NCI-H226 (cell line): ENCODE measurements around the gene TMUB1.

Source experiments
- DNase-seq: peaks from one replicate; pipeline ENCODE4 v3.0.0-alpha.2; 2015

The TMUB1 gene

GRCh38 chr7:151082141-151083070 is 887 bp downstream of the TMUB1 start:
- DNase-seq, result no peak

DNA sequence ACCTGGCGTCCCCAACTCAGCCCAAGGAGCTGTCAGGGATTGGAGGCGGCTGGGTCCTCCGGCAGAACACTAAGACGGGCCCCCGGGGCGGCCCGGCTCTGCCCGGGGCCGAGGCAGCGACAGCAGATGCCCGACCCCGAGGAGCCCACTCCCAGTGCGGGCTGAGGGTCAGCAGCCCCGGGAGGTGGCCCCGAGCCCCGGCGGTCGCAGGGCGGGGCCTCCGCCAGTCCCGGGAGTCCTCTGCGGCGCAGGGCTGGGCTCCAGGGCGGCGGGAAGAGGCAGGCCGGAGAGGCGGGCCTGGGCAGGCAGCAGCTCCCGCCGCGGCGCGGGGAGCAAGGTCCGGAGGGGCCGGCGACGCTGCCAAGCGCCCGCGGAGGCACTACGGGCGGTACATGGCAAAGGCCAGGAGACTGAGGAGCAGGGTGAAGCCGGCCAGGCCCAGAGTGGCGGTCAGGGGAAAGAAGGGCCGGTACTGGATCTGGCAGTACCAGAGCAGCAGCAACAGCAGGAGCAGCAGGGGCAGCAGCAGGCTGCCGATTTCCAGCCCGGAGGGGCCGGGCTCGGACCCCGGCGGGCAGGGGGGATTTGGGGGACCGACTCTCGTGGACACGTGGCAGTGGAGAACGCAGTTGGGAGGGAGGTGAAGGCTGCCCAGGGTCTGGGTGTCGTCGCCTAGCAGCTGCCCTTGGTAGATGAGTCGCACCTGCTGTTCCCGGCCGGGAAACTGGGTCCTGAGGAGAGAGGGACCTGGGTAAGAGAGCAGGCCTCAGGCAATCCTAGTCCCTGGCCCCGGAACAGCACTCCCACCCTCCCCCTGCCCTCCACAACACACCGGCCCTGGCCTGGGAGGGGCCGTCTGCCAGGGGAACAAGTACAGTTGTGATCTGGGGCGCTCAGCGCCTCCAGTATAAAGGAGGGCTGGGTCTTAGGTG is 1.9 kb downstream of the TMUB1 start:
- DNase-seq, result no peak

DNA sequence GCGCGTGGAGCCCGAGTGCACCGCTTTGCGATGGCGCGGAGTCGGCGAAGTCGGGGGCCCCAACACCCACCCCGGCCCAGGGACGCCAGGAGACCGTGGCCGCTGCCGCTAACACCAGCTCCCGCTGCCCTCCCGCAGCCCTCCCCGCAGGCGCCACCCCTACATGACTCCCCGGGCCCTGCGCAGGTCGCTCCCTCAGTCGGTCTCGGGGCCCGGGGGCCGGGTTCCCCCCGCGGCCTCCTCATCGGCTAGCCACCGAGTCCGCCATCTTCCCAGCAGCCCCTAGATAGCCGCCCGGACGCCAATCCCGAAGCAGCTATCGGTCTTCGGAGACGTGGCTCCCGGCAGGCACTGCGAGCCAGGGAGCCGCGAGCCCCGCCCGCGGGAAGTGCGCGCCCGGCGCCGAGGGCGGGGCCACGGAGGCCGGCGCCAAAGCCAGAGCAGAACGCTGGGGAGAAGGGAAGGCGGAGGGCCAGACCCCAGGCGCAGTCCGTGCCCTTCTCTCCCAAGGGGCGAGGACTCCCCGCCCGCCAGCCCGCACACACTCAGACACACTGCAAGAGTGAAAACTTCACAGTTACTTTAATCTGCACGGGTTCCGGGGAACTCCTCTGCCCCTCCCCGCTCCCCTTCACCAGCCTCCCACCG is 2.6 kb downstream of the TMUB1 start, which contains the start of gene FASTK:
Gene FASTK, minus strand, starts transcription at position 288 of the 648 bp plus-strand sequence. Its CDS starts 43 bp downstream, at position 245.
- peak; percentile 92 for DNase-seq

DNA sequence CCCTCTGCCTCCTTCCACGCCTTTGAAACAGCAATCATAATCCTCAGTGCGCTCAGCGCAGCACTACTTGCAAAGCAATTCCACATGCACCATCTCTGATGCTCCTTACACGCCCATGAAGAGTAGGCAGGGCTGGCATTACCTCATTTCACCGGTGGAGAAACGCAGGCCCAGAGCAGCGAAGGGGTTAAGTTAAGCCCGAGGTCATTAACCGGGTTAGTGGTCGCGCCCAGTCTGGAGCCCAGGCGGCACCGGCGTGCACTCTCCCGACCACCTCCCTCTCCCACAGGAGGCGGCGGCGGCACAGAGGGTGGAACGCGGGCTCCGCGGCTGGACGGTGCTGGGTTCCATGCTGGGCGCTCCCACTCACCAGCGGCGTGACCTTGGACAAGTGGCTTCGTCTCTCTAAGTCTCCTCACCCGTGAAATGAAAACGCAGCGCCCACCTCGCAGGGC is 3.2 kb downstream of the TMUB1 start:
- DNase-seq, result no peak

- DNase-seq, result no peak
Observed at GRCh38 chr7:151079199-151079910, 3.9 kb downstream of the TMUB1 start.

- DNase-seq, result no peak
Observed at GRCh38 chr7:151078233-151079040, 4.9 kb downstream of the TMUB1 start.

DNA sequence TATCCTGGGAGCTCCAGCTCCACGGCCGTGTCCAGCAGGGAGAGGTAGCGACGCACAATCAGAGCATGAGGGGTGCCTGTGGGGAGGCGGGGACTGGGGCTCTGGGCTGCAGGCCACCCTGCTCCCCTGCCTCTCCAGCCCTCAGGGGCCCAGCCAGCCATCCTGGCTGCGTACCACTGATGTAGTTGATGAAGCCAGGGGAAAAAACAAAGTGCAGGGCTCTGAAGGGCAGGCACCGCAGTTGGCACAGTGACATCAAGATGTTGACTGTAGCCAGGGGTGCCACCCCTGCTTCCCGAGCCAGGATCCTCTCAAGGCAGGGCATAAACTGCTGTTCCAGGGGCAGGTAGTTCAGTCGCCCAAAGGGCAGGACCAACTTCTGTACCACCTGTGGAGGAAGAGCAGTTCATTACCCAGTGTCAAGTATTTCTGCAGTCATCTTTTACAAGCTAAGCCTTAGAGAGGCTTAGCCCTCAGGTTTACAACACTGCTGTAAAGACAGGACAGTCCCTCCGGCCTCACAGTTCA is 5.5 kb downstream of the TMUB1 start:
- no peak for DNase-seq

- DNase-seq, result no peak
Observed at GRCh38 chr7:151076863-151077704, 6.2 kb downstream of the TMUB1 start.

DNA sequence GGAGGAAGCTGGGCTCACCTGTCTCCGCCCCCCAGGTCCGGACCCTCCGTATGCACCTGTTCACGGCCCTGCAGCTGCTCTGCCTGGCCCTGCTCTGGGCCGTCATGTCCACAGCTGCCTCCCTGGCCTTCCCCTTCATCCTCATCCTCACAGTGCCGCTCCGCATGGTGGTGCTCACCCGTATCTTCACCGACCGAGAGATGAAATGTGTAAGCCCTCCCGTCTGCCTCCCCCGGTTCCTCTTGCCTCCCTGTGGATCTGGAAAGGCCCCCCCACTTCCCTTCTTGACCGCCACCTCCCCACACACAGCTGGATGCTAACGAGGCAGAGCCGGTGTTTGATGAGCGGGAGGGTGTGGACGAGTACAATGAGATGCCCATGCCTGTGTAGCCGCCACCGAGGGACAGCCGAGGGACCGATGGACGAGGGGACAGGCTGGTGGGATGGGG is 7.3 kb downstream of the TMUB1 start:
- DNase-seq, result no peak

DNA sequence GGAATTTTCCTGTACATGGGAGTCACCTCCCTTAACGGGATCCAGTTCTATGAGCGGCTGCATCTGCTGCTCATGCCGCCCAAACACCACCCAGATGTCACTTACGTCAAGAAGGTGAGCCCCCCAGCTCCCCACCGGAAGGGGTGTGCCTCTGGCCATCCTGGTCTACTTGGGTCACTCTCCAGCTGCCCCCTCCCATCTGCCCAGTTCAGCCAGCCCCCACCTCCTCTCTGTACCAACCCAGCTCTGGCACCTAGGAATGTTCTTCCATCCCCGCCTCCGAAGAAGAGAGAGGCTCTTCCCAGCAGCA is 7.7 kb downstream of the TMUB1 start:
- DNase-seq, result no peak

DNA sequence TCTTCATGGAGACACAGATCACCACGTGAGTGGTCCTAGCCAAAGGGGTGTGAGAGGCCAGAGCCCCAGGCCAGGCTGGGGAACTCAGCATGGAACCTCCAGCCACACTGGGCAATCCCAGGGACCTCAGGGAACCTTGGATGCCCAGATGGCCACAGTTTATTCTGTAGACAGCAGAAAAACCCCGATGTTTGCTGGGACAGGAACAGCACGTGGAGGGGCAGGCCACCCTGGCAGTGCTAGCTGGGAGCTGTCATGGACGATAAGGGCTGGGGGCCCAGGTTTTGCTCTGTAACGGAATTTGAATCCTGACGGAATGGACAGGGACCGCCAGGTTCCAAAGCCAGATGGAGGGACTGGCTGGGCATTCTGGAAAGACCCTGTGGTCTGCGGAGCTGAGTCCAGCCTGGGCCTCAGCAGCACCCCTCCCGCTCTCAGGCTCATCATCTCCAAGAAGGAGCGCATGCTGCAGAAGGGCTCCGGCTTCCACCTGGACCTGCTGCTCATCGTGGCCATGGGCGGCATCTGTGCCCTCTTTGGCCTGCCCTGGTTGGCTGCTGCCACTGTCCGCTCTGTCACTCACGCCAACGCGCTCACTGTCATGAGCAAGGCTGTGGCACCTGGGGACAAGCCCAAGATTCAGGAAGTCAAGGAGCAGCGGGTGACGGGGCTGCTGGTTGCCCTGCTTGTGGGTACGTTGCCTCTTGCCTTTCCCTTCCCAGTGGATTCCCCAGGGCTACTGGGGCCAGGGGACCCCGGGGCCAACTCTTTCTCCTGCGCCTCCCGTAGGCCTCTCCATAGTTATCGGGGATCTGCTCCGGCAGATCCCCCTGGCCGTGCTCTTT is 8.3 kb downstream of the TMUB1 start:
- DNase-seq, result no peak

DNA sequence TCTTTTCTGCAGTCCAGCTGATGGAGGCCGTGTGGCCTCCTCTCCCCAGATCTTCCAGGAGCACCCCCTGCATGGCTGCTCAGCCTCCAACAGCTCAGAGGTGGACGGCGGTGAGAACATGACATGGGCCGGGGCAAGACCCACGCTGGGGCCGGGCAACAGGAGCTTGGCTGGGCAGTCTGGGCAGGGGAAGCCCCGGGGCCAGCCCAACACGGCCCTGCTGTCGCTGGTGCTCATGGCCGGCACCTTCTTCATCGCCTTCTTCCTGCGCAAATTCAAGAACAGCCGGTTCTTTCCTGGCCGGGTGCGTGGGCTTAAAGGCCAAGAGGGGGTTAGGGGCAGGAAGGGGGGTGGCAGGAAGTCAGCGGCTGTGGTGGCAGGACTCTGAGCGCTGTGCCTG is 9.3 kb downstream of the TMUB1 start:
- DNase-seq, result no peak

GRCh38 chr7:151071032-151071866 is 12.0 kb downstream of the TMUB1 start:
- DNase-seq, result no peak

DNA sequence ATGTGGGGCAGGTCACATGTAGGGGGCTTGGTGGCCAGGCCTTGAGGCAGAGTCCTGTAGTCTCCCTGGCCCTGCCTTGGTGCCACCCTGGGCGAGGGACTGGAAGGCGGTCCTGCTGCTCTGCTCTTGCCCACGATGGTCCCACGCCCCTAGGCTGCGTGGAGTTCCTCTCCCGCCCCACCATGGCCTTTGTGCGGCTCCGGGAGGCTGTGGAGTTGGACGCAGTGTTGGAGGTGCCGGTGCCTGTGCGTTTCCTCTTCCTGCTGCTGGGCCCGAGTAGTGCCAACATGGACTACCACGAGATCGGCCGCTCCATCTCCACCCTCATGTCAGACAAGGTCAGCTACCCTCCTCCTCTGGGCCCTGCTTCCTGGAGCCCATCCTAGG is 12.7 kb downstream of the TMUB1 start:
- no peak for DNase-seq

DNA sequence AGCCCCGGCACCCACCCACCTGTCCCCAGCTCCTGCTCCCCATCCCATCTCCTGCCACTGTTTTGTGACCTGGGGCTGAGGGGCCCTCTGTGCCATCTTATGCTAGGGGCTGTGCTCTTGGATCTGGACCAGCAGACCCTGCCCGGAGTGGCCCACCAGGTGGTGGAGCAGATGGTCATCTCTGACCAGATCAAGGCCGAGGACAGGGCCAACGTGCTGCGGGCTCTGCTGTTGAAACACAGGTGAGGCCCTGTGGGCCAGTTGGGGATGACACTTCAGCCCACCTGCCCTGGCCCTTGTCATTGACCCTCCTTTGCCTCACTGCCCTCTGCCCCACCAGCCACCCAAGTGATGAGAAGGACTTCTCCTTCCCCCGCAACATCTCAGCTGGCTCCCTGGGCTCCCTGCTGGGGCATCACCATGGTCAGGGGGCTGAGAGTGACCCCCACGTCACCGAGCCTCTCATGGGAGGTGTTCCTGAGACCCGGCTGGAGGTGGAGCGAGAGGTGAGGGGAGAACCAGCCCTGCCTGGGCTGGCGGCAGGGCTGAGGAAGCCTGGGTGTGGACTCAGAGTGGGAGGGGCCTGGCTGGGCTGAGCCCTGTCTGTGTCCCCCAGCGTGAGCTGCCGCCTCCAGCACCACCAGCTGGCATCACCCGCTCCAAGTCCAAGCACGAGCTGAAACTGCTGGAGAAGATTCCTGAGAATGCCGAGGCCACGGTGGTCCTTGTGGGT is 13.3 kb downstream of the TMUB1 start:
- DNase-seq, result no peak

DNA sequence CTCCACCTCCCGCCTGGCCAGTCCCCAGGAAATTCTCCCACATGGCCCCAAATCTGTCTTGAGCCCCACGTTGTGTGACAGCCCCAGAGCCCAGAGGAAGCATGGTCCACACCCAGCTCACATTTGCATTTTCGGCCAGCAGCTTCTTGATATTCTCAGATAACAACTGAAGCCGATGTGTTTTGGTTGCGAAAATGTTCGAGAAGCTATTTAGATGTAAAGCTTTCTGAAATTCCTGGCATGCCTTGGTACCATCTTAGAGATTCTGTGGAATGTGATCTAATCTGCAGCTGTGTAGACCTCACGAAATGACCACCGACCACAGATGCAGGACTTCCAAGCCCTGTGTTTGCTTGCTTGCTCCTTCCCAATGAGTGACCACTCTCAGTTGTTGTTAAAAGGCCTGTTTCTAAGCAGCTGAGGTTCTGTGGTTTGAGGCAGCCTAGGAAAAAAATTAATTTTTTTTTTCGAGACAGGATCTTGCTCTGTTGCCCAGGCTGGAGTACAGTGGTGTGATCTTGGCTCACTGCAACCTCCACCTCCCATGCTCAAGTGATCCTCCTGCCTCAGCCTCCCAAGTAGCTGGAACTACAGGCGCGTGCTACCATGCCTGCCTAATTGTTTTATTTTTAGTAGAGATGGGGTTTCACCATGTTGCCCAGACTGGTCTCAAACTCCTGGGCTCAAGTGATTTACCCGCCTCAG is 15.1 kb downstream of the TMUB1 start:
- DNase-seq, result peak; percentile 68
